LoVo (cell line): ENCODE measurements around the gene RXRA.
"Not testable (repeated sequence)": the region's sequence is repeated elsewhere in the genome, so short reads cannot be mapped to it uniquely, and the experiment has no call there.

Experiments
- DNase-seq: peaks from one replicate; pipeline ENCODE4 v3.0.0-alpha.2; 2016; ENCODE audit warnings: low spot score

Gene RXRA

DNA sequence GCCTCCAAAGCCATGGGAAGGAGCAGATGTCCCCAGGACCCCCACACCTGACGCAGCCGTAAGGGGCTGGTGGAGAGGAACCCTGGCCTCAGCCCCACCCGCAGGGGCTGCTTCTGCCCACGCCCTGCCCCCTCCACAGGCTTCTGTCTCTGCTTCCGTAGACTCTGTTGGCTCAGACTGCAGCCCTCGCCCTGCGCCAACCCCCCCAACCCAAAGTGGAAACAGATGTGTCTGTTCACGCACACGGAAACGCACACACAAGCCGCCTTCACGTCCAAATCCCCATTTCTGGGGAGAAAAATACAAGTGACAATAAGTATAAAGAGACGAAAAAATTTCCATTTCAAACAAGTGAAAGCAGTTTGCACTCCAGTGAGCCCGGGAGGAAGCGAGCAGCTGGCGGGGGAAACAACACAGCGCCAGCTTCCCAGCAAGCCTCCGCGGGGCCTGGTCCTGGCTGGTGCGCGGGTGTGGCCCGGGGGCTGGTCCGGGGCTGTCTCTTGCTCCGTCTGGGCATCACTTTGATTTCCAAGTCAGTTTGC is 32.6 kb upstream of the RXRA start:
- DNase-seq, result no peak

GRCh38 chr9:134294153-134295071 is 31.8 kb upstream of the RXRA start:
- DNase-seq, result no peak

GRCh38 chr9:134295101-134295745 is 31.0 kb upstream of the RXRA start:
- DNase-seq, result no peak

- no peak for DNase-seq
Measured at GRCh38 chr9:134295746-134296250, 30.5 kb upstream of the RXRA start.

DNA sequence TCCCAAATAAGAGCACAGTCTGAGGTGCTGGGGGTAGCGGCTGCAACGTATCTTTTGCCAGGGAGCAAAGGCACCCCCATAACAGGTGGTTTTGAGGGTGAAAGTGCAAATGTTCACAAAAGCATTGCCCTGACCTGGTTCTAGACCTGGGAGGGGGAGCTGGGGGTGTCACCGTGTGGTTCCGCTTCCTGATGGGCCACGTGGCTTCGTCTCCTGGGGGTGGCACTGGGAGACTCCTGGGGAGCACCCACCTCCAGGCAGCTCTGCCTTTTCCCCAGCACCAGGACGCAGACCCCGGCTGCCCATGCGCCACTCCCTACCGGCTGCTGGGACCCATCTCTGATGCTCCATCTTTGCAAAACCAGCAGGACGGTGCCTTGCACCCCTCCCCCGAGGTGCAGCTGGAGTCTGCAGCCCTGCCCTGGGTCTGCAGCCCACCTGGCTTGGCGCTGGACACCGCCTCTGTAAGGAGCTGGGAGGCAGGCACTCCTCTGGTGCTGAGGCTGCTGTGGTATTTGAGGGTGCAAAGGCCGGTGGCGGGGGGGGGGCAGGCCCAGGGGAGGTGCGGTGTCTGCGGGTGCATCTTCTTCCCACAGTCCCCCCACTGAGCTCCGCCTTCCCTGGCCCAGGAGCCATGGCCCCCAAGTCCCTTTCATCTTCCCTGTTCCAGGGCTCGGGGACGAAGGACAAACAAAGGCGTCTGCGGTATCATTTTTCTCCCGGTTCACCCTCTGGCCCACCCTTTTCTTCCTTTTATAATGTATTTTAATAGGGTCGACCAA is 29.8 kb upstream of the RXRA start:
- DNase-seq, result no peak

DNA sequence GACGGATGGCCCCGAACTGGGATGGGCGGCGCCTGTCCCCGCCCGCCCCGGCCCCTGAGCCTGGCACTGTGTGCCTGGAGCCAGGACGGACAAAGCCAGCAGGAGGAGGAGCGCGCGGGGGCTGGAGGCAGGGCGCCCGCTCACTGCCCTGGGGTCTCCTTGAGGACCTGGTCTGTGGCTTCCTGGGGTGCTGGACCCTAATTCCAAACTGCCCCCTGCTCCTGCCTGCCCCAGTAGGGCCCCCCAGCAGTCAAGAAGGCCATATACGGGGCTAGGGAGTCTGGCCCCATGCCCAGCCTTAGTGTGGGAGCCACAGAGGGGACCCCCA is 29.2 kb upstream of the RXRA start:
- DNase-seq, result no peak

DNA sequence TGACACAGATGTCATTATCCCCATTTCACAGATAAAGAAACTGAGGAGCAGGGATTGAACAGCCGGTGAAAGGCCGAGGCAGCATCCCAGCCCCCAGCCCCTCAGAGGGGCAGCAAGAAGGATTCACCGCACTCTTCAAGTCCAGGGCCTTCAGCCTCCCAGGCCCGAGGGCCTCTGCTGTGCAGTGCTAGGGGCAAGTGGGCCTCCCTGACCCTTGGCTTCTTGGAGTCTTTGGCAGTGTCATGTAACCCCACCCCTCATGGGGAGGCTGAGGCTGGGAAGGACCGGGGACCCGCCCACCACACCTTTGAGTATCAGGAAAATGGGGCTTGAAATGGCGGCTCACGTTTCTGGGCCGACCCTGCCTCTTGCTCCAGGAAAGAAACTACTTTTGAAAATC is 28.7 kb upstream of the RXRA start:
- no peak for DNase-seq

DNA sequence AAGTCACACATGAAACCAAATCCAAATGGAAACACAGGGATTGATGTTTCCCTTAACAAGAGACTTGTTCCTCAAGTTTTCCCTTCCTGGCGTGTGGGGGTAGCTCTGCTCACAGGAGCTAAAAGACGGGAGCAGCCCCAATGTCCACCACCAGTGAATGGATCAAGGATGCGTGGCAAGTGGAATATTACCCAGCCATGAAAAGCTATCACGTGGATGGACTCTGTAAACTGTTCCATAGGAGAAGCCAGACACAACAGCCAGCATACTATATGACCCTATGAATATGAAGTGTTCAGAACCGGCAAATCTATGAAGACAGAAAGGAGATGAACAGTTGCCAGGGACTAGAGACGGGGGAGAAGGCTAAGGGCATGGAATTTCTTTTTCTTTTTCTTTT is 28.3 kb upstream of the RXRA start:
- DNase-seq, result no peak

GRCh38 chr9:134299068-134299467 is 27.2 kb upstream of the RXRA start:
- no peak for DNase-seq

DNA sequence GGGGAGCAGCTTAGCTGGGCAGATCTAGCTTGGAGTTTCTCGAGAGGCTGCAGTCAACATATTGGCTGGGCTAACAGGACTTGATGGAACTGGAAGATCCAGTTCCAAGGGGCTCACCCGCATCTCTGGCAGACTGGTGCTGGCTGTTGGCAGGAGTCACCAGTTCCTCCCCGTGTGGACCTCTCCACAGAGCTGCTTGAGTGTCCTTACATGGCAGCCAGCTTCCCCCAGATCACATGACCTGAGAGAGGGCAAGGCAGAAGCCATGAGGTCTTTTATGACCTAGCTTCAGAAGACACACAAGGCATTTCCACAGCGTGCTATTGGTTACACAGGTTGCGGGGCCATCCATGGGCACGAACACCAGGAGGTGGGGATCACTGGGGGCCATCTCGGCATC is 26.4 kb upstream of the RXRA start:
- no peak for DNase-seq

GRCh38 chr9:134301387-134302129 is 24.7 kb upstream of the RXRA start:
- no peak for DNase-seq

DNA sequence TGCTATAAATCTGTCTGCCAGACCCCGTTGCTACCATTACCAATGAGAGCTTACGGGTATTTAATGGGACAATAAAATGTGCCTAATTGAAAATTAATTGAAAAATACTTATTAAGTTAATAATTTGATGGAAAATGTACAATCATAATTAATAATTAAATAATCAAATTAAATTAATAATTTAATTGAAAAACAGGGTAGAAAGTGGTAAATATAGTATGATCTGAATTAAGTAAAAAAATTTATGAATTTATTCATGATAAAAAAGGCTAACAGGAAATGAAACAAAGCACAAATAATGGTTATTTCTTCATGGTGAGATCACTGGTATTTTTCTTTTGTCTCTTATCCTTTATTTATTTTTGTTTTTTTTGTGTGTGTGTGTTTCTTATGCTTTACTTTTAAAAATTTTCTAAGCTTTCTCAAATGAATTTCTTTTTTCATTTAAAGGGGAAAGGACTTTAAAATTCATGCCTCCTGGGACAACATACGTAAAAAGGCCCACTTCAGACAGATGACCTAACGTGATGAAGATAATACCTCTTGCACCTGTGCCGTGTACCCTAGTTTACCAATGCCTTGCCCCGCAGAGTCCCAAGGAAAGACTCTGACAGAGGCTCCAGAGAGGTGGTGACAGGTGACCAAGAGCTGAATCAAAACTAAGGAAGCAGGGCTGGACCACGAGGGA is 24.0 kb upstream of the RXRA start:
- no peak for DNase-seq

- no peak for DNase-seq
Measured at GRCh38 chr9:134303601-134304000, 22.7 kb upstream of the RXRA start.

- no peak for DNase-seq
Measured at GRCh38 chr9:134304261-134304660, 22.0 kb upstream of the RXRA start.

- DNase-seq, result no peak
Measured at GRCh38 chr9:134304690-134305089, 21.6 kb upstream of the RXRA start.

- no peak for DNase-seq
Measured at GRCh38 chr9:134305533-134305932, 20.7 kb upstream of the RXRA start.

DNA sequence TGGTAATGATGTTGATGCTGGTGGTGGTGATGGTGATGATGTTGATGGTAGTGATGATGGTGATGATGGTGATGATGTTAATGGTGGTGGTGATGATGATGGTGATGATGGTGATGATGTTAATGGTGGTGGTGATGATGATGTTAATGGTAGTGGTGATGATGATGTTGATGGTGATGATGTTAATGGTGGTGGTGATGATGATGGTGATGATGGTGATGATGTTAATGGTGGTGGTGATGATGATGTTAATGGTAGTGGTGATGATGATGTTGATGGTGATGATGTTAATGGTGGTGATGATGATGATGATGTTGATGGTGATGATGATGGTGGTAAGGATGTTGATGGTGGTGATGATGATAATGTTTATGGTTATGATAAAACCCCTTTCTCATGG is 20.2 kb upstream of the RXRA start:
- not testable (repeated sequence) for DNase-seq

DNA sequence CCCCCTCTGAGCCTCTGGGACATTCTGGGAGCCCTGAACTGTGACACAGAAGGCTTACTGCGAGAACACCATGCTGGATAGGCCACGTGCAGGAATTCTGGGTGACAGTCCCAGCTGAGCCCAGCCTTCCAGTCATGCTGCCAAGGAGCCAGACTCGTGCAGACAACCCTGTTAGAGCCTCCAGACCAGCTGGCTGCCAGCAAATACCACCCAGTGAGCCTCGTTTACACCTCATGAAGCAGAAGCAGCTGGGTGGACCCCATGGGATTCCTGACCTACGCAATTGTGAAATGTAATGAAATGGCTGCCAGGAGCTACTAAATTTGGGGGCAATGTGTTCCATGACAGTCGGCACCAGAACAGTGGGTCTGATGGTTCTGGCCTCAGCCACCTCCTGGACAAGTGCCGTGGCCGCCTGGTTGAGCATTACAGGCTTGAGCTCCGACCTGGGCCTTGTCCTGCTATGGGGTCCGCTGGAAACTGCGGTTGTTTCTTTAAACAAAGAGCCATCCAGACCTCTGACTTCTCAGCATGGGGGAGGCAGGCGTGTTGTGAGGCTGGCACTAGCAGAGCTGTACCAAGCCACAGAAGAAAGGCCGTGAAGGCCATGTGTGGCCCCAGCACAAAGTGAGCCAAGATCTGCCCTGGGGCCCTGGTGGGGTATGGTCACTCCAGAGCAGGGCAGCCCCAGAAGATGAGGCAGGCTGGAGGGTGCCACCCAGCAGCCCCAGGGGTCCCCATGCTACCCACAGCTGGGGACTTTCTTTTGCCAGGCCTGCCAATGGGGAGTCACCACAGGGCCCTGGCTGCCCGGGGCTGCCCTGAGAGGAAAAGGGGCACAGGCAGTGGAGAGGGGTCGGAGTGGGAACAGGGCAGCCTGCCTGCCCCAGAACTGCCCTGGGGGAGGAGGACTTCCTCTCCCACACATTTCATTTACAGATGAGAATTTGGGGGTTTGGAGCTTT is 19.3 kb upstream of the RXRA start:
- DNase-seq, result no peak

DNA sequence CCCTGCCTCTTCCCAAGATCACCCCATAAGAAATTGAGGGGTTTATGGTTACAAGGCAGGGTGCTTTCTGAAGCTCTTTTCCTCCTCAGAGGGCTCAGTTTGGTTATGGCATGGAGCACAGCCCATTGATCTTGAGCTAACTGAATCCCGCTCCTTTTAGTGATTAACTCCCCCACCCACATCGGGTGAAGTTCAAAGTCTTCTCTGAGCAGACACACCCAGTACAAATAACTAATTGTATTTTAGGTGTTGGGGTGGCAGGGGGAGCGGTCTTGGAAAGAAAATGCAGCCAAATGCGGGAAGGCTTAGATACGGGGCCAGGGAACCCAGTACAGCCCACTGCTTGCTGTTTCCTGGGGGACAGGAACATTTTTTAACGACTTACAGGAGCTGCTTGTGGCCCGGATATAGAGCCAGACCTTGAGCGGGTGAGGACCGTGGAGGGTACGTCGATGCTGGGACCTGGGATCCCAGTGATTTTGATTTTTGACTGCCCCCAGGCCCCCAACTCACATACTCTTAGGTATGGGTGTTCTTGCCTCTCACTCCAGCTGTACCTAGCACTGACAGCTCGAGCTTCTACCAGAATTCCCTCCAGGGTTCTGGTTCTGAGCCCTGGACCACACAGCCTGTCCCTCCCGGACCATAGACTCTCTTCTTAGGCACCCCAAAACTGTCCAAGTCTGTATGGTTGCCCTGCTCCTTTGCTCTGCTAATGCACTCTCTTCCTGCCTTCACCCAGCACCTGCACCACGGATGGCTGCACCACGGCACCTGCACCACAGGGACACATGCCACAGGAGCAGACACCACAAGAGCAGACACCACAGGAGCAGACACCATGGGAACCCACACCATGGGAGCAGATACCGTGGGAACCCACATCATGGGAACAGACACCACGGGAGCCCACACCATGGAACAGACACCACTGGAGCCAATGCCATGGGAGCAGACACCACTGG is 18.3 kb upstream of the RXRA start:
- DNase-seq, result no peak
